HepG2 (cell line): ENCODE measurements around the gene LDLRAD3.

ENCODE experiments used
- MAFF ChIP-seq: IDR thresholded peaks from 2 replicates; pipeline ENCODE4 v1.6.1; 2011; ENCODE audit warnings: low read depth, low read length, improper control_type of control experiment
- PLRG1 ChIP-seq: fragments of 450-650 bp; conservative IDR thresholded peaks from 2 replicates; pipeline ENCODE4 v1.6.1; 2016
- TAF15 ChIP-seq: fragments of 200-400 bp; formaldehyde crosslinking; IDR thresholded peaks from one replicate; pipeline ENCODE4 v1.6.1; 2018; ENCODE audit warnings: mild to moderate bottlenecking, low read depth, low read length; ENCODE audit not compliant: poor library complexity, severe bottlenecking
- ZNF367 ChIP-seq: sonication (generic); formaldehyde crosslinking; IDR thresholded peaks from 2 replicates; pipeline ENCODE4 v1.4.0; 2020; ENCODE audit warnings: missing genetic modification reagents, borderline replicate concordance
- ZNF530 ChIP-seq: sonication (generic); formaldehyde crosslinking; IDR thresholded peaks from 2 replicates; pipeline ENCODE4 v1.5.0; 2020; ENCODE audit warnings: low read depth, mild to moderate bottlenecking, missing genetic modification reagents
- ZNF616 ChIP-seq: sonication (generic); formaldehyde crosslinking; IDR thresholded peaks from 2 replicates; pipeline ENCODE4 v1.5.0; 2020; ENCODE audit warnings: low read depth, mild to moderate bottlenecking, missing genetic modification reagents
- ZNF652 ChIP-seq: IDR thresholded peaks from 2 replicates; pipeline ENCODE4 v1.6.1; 2016; ENCODE audit warnings: low read depth, borderline replicate concordance
- TF ChIP-seq, protein P1 (sequence below): sonication (generic); formaldehyde crosslinking; IDR thresholded peaks from 2 replicates; pipeline ENCODE4 v1.4.0; 2020; ENCODE audit warnings: missing genetic modification reagents
- TF ChIP-seq, protein P2 (sequence below): sonication (generic); formaldehyde crosslinking; IDR thresholded peaks from 2 replicates; pipeline ENCODE4 v1.5.0; 2020; ENCODE audit warnings: mild to moderate bottlenecking, missing genetic modification reagents, moderate library complexity
- TF ChIP-seq, protein P3 (sequence below): IDR thresholded peaks from 2 replicates; pipeline ENCODE4 v1.6.1; 2016; ENCODE audit warnings: low read depth, control low read depth

DNA sequence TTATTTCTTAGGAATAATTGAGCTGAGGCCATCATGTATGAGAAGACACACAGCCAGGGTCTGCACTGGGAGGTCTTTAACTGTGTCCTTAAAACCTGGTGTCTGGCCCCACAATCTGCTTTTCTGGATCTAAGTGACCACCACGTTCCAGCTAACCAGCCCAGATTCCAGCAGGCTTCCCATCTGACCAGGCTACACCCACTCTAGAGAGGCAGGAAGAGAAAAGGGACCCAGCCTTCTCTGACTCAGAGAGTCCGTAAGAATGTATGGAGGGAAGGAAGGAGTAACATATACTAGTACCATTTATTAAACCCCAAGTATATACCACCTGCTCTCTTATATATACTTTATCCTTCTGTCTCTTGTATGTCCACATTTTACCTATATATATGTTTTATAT is 80.1 kb downstream of the LDLRAD3 start:
- TF ChIP-seq TAF15, result no peak
- no peak for TF ChIP-seq ZNF530 (CRISPR knock-in tag)
- TF ChIP-seq, protein P1, sequence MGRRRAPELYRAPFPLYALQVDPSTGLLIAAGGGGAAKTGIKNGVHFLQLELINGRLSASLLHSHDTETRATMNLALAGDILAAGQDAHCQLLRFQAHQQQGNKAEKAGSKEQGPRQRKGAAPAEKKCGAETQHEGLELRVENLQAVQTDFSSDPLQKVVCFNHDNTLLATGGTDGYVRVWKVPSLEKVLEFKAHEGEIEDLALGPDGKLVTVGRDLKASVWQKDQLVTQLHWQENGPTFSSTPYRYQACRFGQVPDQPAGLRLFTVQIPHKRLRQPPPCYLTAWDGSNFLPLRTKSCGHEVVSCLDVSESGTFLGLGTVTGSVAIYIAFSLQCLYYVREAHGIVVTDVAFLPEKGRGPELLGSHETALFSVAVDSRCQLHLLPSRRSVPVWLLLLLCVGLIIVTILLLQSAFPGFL (CRISPR knock-in tag), result no peak
- TF ChIP-seq, protein P2, sequence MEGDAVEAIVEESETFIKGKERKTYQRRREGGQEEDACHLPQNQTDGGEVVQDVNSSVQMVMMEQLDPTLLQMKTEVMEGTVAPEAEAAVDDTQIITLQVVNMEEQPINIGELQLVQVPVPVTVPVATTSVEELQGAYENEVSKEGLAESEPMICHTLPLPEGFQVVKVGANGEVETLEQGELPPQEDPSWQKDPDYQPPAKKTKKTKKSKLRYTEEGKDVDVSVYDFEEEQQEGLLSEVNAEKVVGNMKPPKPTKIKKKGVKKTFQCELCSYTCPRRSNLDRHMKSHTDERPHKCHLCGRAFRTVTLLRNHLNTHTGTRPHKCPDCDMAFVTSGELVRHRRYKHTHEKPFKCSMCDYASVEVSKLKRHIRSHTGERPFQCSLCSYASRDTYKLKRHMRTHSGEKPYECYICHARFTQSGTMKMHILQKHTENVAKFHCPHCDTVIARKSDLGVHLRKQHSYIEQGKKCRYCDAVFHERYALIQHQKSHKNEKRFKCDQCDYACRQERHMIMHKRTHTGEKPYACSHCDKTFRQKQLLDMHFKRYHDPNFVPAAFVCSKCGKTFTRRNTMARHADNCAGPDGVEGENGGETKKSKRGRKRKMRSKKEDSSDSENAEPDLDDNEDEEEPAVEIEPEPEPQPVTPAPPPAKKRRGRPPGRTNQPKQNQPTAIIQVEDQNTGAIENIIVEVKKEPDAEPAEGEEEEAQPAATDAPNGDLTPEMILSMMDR (CRISPR knock-in tag), result no peak
- no peak for TF ChIP-seq PLRG1
- no peak for TF ChIP-seq ZNF616 (CRISPR knock-in tag)
- TF ChIP-seq, protein P3, sequence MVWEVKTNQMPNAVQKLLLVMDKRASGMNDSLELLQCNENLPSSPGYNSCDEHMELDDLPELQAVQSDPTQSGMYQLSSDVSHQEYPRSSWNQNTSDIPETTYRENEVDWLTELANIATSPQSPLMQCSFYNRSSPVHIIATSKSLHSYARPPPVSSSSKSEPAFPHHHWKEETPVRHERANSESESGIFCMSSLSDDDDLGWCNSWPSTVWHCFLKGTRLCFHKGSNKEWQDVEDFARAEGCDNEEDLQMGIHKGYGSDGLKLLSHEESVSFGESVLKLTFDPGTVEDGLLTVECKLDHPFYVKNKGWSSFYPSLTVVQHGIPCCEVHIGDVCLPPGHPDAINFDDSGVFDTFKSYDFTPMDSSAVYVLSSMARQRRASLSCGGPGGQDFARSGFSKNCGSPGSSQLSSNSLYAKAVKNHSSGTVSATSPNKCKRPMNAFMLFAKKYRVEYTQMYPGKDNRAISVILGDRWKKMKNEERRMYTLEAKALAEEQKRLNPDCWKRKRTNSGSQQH (CRISPR knock-in tag), result no peak
- TF ChIP-seq MAFF, result no peak
- no peak for TF ChIP-seq ZNF367
- TF ChIP-seq ZNF652 (CRISPR knock-in tag), result no peak
